ENCODE data around the gene MLYCD.
"Not testable (repeated sequence)": the region's sequence is repeated elsewhere in the genome, so short reads cannot be mapped to it uniquely, and the experiment has no call there.

The MLYCD gene

GRCh38 chr16:83936581-83937165 lies 37.8 kb downstream of the MLYCD start:
- Mint-ChIP-seq H3K9me3 (no peaks in the 10 kb centered on the region), H3K4me1 (ENCODE audit: low read depth) (peaks cover 6% of the 10 kb centered on the region), H3K27ac (no peak overlapping the region), H3K4me3 (no peak overlapping the region), H3K36me3 (ENCODE audit: low read depth) (no peaks in the 10 kb centered on the region), H3K27me3 (ENCODE audit: low read depth) (no peaks in the 10 kb centered on the region)

GRCh38 chr16:83937267-83937666 lies 38.4 kb downstream of the MLYCD start:
- H3K27me3 Mint-ChIP-seq (ENCODE audit: low read depth) = no peaks in the 10 kb centered on the region
- H3K9me3 Mint-ChIP-seq = no peaks in the 10 kb centered on the region
- no peak overlapping the region for H3K27ac Mint-ChIP-seq
- H3K36me3 Mint-ChIP-seq (ENCODE audit: low read depth) = no peaks in the 10 kb centered on the region
- no peak overlapping the region for H3K4me3 Mint-ChIP-seq
- H3K4me1 Mint-ChIP-seq (ENCODE audit: low read depth) = peaks cover 6% of the 10 kb centered on the region

GRCh38 chr16:83937922-83938885 lies 39.3 kb downstream of the MLYCD start:
- H3K27me3 Mint-ChIP-seq (ENCODE audit: low read depth) = no peaks in the 10 kb centered on the region
- H3K36me3 Mint-ChIP-seq (ENCODE audit: low read depth) = no peaks in the 10 kb centered on the region
- no peak overlapping the region for H3K4me3 Mint-ChIP-seq
- H3K9me3 Mint-ChIP-seq = no peaks in the 10 kb centered on the region
- H3K4me1 Mint-ChIP-seq (ENCODE audit: low read depth) = peaks cover 6% of the 10 kb centered on the region
- H3K27ac Mint-ChIP-seq = no peak overlapping the region

GRCh38 chr16:83939266-83939855 lies 40.4 kb downstream of the MLYCD start:
- Mint-ChIP-seq H3K36me3 (ENCODE audit: low read depth) (no peaks in the 10 kb centered on the region), H3K9me3 (no peaks in the 10 kb centered on the region), H3K4me1 (ENCODE audit: low read depth) (peaks cover 6% of the 10 kb centered on the region), H3K27me3 (ENCODE audit: low read depth) (no peaks in the 10 kb centered on the region), H3K4me3 (no peak overlapping the region), H3K27ac (peak overlapping the region; percentile 52)

- H3K4me1 Mint-ChIP-seq (ENCODE audit: low read depth) = peaks cover 6% of the 10 kb centered on the region
- H3K36me3 Mint-ChIP-seq (ENCODE audit: low read depth) = no peaks in the 10 kb centered on the region
- no peaks in the 10 kb centered on the region for H3K9me3 Mint-ChIP-seq
- H3K4me3 Mint-ChIP-seq = no peak overlapping the region
- H3K27me3 Mint-ChIP-seq (ENCODE audit: low read depth) = no peaks in the 10 kb centered on the region
- no peak overlapping the region for H3K27ac Mint-ChIP-seq
Measured at GRCh38 chr16:83940119-83940518, 41.2 kb downstream of the MLYCD start.

GRCh38 chr16:83940630-83941378 lies 41.9 kb downstream of the MLYCD start:
- Mint-ChIP-seq H3K4me3 (no peak overlapping the region), H3K36me3 (ENCODE audit: low read depth) (no peaks in the 10 kb centered on the region), H3K27me3 (ENCODE audit: low read depth) (no peaks in the 10 kb centered on the region), H3K9me3 (no peaks in the 10 kb centered on the region), H3K4me1 (ENCODE audit: low read depth) (peaks cover 6% of the 10 kb centered on the region), H3K27ac (no peak overlapping the region)

GRCh38 chr16:83941546-83941945 lies 42.6 kb downstream of the MLYCD start:
- H3K36me3 Mint-ChIP-seq (ENCODE audit: low read depth); H3K9me3 Mint-ChIP-seq; H3K4me3 Mint-ChIP-seq; H3K27ac Mint-ChIP-seq; H3K27me3 Mint-ChIP-seq (ENCODE audit: low read depth); H3K4me1 Mint-ChIP-seq (ENCODE audit: low read depth): not testable (repeated sequence)

GRCh38 chr16:83942074-83942473 lies 43.2 kb downstream of the MLYCD start:
- H3K27me3 Mint-ChIP-seq (ENCODE audit: low read depth) = no peaks in the 10 kb centered on the region
- no peak overlapping the region for H3K4me3 Mint-ChIP-seq
- H3K9me3 Mint-ChIP-seq = no peaks in the 10 kb centered on the region
- peaks cover 6% of the 10 kb centered on the region for H3K4me1 Mint-ChIP-seq (ENCODE audit: low read depth)
- no peak overlapping the region for H3K27ac Mint-ChIP-seq
- no peaks in the 10 kb centered on the region for H3K36me3 Mint-ChIP-seq (ENCODE audit: low read depth)

GRCh38 chr16:83942815-83943515 lies 44.0 kb downstream of the MLYCD start:
- Mint-ChIP-seq H3K27ac (no peak overlapping the region), H3K4me3 (no peak overlapping the region), H3K9me3 (no peaks in the 10 kb centered on the region), H3K4me1 (ENCODE audit: low read depth) (peaks cover 6% of the 10 kb centered on the region), H3K36me3 (ENCODE audit: low read depth) (no peaks in the 10 kb centered on the region), H3K27me3 (ENCODE audit: low read depth) (no peaks in the 10 kb centered on the region)

- Mint-ChIP-seq H3K27ac (no peak overlapping the region), H3K4me1 (ENCODE audit: low read depth) (peaks cover 6% of the 10 kb centered on the region), H3K4me3 (no peak overlapping the region), H3K27me3 (ENCODE audit: low read depth) (no peaks in the 10 kb centered on the region), H3K9me3 (no peaks in the 10 kb centered on the region), H3K36me3 (ENCODE audit: low read depth) (no peaks in the 10 kb centered on the region)
Measured at GRCh38 chr16:83943516-83944050, 44.7 kb downstream of the MLYCD start.

GRCh38 chr16:83945587-83945986 lies 46.7 kb downstream of the MLYCD start:
- H3K27me3 Mint-ChIP-seq (ENCODE audit: low read depth) = no peaks in the 10 kb centered on the region
- no peak overlapping the region for H3K27ac Mint-ChIP-seq
- no peaks in the 10 kb centered on the region for H3K36me3 Mint-ChIP-seq (ENCODE audit: low read depth)
- no peak overlapping the region for H3K4me3 Mint-ChIP-seq
- no peaks in the 10 kb centered on the region for H3K9me3 Mint-ChIP-seq
- H3K4me1 Mint-ChIP-seq (ENCODE audit: low read depth) = no peaks in the 10 kb centered on the region

GRCh38 chr16:83946154-83946780 lies 47.4 kb downstream of the MLYCD start:
- Mint-ChIP-seq H3K27ac (no peak overlapping the region), H3K4me3 (no peak overlapping the region), H3K27me3 (ENCODE audit: low read depth) (no peaks in the 10 kb centered on the region), H3K4me1 (ENCODE audit: low read depth) (no peaks in the 10 kb centered on the region), H3K36me3 (ENCODE audit: low read depth) (no peaks in the 10 kb centered on the region), H3K9me3 (no peaks in the 10 kb centered on the region)

GRCh38 chr16:83946781-83947566 lies 48.1 kb downstream of the MLYCD start:
- no peaks in the 10 kb centered on the region for H3K9me3 Mint-ChIP-seq
- no peaks in the 10 kb centered on the region for H3K36me3 Mint-ChIP-seq (ENCODE audit: low read depth)
- no peaks in the 10 kb centered on the region for H3K4me1 Mint-ChIP-seq (ENCODE audit: low read depth)
- H3K4me3 Mint-ChIP-seq = no peak overlapping the region
- H3K27ac Mint-ChIP-seq = no peak overlapping the region
- H3K27me3 Mint-ChIP-seq (ENCODE audit: low read depth) = no peaks in the 10 kb centered on the region

Measured in T-helper 1 cell treated with Interleukin-12 subunit alpha and Interleukin-12 subunit beta and Interleukin-4 antibody, amounts not matched to agents 30 μg/mL and 1 μg/mL, for 36 hours (primary cell).